ENCODE measurements around the gene PTPRE.

GRCh38 chr10:127979045-127979444, 72.1 kb downstream of the PTPRE start:
- TF ChIP-seq CTCF (IDR thresholded peaks at IDR 0.05; ENCODE audit: low read depth, low read length) = no peak
- no peak for TF ChIP-seq EZH2phosphoT487 (IDR thresholded peaks at IDR 0.05; ENCODE audit: low read depth)
